Cerebellar nuclear complex (tissue), 1 donor: ENCODE measurements around the gene ZNF282.

Experiments used
- DNase-seq, 2 experiments: peaks; one replicate each; lab custom pipeline; 2025; lab: John Stamatoyannopoulos, UW

ZNF282 gene

DNA sequence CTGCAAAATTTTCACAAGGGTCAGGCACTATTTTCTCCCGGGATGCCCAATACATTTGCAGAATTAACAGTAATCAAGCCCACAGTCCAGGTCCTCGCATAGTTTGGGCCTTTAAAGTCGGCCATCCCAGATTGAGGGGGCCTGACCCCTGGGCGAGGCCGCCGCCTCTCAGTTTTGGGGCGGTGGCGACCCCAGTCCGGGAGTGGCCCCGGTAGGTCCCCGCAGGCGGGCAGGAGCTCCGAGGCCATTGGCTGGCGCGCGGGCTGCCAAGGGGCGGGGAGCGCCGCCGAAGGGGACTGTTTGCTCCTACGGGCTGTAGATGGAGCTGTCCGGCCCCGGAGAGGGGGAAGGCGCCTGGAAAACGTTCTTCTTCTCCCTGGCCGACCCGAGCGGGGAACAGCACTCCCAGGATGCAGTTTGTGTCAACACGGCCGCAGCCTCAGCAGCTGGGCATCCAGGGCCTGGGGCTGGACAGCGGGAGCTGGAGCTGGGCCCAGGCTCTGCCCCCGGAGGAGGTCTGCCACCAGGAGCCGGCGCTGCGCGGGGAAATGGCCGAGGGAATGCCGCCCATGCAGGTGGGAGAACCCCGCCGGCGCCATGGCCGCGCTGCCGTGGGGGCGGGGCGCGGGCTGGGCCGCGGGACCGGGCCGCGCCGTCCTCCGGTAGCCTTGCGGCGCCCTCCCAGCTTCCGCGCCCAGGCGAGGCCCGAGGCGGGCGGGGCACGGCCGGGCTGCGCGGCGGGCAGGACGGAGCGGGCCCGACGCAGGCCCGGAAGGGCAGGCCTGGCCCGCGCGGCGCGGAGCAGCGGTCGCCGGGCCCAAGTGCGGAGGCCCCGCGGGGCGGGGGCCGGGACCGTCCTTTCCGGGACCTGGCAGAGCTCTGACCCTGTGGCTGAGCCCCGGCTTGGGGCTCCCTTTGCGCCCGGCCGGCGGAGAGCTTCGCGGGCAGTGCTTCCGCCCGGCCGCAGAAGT, at the start of gene ZNF282:
Gene ZNF282, plus strand, starts transcription at position 367 of the 971 bp plus-strand sequence. Its CDS starts 44 bp downstream, at position 411.
- peak; percentile 26 to 41 for DNase-seq

DNA sequence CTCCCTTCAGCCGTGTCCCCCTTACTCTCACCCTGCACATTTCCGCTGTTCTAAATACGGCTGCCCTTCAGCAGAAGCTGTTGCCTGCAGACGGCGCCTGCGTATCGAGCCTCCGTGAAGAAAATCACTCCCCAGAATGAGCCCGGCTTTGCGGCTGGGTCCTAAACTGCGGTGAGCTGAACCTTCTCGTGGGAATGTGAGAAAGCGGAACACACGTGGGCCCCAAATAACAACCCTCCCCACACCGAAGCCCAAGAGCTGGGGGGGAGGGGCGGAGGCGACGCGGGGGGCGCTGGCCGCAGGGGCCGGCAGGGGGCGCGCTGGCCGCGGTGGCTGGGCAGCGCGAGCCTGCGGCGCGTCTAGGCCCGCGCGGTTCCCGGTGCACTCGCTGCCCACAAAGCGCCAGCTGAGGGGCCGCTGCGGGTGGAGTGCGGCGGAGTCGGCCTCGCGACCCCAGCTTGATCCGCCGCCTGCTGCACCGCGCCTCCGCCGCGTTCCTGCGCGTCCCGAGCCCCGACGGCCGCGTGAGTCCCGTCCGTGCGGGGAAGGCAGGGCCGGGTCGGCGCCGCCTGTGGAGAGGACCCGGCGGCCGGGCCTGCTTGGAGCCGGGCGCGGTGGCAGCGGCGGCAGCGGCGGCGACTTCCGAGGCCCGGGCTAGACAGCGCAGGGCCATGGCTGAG, 48.1 kb upstream of the ZNF282 start, which contains the start of gene ZNF398:
Gene ZNF398, plus strand, starts transcription at position 382 of the 680 bp plus-strand sequence. Its CDS starts 290 bp downstream, at position 672.
- DNase-seq: no peak

DNA sequence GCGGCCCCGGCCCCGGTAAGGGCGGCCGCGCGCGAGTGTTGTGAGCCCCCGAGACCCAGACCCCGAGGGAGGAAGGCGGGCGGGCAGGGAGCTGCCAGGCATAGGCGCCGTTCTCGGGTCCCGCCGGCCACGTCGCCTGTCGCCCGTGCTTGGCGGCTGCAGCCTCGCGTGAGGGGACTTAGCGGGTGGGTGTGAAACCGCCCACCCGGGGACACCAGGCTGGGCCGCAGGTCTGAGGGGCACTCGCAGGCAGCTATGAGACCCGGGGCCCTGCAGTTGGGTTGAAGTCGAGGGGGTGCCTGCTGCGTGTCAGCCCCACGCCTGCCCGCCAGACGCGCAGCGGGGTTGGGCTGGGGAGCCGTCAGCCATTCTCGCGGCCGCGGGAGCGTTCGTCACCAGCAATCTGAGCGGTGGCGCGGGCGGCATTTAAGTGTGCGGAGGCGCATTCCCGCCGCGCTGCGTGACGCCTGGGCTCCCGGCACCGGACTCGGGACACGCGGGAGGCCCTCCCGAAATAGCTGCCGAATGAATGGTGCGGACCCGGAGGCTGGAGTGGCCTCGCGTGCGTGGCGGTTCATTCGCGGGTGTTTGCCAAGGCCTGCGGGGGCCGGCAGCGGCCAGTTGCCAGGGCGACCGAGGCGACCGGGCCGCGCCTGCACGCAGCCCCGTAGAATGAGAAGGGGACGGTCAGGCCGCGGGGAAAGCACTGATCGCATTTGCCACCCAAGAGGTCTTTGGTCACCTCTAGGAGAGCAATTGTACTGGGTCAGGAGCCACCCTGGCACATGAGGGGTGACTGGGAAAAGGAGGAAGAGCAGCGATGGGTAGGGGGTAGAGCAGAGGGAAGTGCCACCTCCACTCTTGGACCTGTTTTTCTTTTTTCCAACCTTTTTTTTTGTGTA, 47.3 kb upstream of the ZNF282 start:
- no peak for DNase-seq

DNA sequence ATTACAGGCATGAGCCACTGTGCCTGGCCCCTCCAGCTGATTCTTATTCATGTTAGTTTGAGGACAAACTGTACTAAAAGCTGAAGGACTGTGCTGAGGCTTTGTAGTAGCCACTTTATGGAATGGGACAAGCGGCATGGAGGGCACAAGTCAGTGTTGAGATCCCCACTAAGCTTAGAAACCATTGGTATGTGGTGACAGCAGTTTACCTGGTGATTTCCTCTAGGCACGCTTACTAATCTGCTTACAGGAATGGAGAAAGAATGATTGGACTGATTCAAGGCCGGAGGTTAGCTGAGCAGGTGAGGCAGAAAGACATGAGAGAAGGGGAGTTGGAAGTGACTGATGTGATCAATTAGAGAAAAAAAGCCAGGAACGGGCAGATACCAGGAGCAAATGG, 44.4 kb upstream of the ZNF282 start:
- no peak for DNase-seq

DNA sequence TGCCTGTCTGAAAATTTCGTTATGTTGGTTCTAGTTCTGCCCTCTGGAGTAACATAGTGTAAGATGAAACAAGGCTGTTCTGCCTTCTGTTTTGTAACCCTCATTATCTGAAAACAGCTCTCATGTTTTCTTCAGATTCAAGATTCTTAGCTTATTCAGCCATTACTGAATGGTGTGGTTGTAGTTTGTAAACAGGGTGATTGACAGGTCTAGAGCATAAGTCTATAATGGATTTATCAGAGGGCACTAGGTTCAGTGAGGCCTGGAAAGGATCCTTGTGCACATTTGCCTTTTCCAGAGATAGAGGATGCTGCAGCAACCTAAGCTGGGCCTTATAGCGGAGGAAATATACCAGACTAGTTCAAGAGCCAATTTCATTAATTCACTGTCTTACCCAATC, 42.0 kb upstream of the ZNF282 start:
- no peak for DNase-seq

DNA sequence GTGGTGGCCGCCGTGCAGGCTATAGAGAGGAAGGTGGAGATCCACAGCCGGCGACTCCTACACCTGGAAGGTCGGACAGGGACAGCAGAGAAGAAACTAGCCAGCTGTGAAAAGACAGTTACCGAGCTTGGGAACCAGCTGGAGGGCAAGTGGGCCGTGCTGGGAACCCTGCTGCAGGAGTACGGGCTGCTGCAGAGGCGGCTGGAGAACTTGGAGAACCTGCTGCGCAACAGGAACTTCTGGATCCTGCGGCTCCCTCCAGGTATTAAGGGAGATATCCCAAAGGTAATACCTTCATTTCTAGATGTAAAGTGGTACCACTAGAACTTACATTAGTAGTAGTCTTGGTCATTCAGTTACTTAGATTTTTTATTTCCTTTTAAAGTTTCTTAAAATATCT, 41.3 kb upstream of the ZNF282 start:
- no peak for DNase-seq

DNA sequence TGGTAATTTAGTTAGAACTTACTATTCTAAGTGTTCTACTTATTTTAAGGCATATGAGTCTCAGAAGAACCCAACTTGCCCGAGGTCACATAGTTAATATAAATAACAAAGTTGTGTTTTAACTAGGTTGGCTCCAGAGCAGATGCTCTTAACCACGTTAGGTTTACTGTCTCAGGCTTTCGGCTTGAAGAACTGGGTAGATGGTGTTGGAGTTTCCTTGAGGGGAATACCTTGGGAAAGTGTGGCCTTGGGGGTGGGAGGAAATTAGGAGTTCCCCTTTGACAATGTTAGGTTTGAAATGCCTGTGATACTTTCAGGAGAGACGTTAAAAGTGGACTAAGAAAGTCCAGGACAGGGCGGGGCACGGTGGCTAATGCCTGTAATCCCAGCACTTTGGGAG, 38.4 kb upstream of the ZNF282 start:
- no peak for DNase-seq

DNA sequence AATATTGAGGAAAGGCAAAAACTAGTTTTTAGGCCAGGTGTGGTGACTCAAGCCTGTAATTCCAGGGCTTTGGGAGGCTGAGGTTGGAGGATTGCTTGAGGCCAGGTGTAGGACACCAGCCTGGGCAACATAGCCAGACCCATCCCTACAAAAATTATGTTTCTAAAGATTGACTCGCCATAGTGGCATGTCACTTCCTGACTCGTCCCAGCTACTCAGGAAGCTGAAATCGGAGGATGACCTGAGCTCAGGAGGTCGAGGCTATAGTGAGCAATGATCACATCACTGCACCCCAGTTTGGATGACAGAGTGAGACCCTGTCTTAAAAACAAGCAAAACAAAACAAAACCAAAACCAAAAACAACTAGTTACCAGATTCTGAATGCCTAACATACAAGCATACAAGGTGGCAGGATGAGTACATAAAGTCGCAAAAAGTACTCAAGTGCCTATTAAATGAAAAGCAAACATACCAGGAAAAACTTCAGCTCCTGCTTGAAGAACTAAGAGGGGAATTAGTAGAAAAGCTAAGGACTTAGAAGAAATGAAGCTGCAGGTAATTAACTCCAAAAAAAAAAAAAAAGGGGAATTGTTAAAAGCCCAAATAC, 34.0 kb upstream of the ZNF282 start:
- no peak for DNase-seq

DNA sequence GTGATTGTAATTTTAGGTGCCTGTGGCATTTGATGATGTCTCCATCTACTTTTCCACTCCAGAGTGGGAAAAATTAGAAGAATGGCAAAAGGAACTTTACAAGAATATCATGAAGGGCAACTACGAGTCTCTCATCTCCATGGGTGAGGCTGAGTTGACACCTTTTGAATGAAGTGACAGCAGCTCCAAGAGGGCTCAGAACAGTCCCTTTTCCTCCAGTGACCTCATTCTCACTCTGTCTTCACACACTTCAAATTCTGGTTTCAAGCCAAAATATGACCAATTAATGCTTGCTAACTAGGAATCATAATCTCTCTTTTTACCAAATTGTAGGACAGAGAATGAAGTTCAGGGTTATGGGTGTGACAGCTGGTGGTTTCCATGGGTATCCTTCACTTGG, 29.2 kb upstream of the ZNF282 start:
- DNase-seq: no peak

DNA sequence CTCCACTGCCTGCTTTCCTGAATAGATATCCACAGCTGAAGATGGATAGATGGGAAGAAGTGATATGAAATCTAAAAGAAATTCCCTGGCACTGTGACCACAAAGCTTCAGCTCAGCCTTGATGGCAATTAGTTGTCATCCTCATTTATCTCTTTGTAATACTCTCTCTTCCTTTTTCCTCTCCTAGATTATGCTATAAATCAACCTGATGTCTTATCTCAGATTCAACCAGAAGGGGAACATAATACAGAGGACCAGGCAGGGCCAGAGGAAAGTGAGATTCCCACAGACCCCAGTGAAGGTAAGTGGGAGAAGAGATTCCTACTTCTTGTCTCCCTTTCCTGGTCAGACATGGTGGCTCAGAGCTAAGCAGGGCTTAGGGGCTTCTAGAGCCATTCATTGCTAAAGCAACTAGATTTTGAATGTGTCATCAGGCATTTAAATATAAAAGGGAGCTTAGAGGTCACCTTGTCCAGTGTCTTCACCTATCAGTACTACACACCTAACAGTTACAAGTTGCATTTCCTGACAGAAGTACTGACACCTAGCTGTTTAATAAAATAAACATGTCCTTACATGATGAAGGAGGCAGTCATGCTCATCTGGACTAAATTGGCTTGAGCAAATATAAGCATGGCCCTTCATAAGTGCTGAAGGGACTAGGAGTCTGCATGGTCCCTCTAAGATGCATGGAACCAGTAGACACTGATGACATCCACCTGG, 28.6 kb upstream of the ZNF282 start:
- DNase-seq: no peak

DNA sequence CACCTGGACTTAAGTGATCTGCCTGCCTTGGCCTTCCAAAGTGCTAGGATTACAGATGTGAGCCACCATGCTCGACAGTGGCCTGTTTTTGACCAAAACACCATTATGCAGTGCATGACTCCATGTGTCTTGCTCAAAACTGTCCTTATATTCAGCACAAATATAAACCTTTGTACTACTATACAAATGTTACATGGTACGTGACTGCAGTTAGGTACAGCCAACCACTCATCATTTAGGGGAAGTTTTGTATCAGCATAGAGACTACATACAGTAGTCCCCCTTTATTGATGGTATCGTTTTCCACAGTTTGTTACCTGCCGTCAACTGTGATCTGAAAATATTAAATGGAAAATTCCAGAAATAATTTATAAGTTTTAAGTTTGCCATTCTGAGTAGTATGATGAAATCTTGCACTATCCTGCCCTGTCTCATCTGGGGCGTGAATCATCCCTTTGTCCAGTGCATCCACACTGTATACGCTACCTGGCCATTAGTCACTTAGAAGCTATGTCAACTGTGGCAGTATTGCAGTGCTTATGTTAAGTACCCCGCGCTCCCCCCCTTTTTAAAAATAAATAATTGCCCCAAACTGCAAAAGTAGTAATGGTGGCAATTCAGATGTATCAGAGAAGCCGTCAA, 23.3 kb upstream of the ZNF282 start:
- no peak for DNase-seq

DNA sequence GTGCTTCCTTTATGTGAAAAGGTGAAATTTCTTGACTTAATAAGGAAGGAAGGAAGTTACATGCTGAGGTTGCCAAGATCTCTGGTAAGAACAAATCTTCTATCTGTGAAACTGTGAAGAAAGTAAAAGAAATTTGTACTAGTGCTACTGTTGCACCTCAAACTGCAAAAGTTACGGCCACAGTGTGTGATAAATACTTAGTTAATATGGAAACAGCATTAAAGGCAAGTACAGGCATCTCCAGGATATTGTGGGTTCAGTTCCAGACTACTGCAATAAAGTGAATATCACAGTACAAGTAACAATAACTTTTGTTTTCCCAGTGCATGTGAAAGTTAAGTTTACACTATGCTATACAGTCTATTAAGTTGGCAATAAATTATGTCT, 22.8 kb upstream of the ZNF282 start:
- no peak for DNase-seq

DNA sequence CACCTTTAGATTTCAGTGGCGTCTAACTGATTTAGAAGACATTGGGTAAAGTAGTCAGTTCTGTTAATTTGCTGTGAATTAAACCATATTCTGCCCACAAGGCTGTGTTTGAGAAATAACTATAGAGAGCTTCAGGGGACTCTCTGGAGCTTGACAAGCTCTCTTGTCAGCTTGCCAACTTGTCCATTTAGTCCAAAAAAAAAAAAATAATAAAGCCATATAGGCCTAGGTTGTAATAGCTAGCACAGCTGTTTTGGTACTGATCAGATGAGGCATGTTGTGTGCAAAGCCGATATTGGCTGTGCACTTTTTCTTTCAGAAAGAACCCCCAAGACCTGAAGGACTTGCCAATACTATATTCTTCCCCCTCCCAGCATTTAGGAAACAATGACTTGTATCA, 20.2 kb upstream of the ZNF282 start:
- DNase-seq: no peak

DNA sequence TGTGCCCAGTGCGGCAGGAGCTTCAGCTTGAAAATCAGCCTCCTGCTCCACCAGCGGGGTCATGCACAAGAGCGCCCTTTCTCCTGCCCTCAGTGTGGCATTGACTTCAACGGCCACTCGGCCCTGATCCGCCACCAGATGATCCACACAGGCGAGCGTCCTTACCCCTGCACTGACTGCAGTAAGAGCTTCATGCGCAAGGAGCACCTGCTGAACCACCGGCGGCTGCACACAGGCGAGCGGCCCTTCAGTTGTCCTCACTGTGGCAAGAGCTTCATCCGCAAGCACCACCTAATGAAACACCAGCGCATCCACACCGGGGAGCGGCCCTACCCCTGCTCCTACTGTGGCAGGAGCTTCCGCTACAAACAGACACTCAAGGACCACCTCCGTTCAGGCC, 16.1 kb upstream of the ZNF282 start:
- no peak for DNase-seq

DNA sequence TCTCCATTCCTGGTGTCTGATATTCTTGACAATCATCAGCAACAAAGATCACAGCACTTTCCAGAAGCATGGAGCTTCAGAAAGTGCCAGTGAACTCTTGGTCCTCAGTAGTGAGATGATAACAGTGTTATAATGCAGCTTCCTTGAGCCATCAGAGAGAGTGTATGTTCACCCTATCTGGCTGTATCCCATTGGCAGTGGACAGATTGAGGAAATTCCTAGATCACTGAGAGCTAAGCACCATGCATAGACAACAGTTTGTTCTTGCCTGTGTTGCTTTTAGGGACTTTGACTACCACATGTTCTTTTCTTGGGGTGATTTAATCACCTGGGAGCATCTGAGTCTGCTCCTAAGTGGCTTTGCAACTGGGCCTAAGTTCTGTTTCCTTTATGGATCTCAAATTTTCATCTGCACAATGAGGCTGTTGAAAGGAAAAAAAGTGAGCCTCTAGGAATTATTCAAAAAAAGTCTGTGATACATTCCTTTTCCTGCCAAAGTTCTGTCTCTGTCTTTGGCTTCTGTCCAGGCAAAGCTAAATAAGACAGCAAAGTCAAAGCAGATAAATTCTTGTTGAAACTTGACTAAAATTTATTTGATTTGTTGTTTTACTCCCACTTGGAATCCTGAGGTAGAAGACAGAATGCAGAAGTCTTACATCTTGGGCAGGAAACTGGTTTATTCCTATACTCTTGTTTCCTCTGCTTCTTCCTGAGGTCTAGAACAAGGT, 14.5 kb upstream of the ZNF282 start:
- no peak for DNase-seq

DNA sequence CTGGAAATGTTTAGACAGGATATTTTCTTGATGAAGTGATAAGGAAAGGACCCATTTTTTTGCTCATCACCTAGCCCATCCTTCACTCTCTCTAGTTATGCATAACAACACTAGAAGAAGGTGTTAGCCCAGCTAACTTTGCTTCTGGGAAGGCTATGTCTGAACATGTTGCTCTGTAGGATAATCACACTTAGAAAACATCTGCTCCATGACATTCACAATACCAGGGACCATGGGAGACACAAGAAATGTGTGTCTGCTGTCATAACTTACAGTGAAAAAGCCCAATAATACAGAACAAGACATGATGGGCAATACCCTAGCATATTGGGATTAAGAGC, 13.9 kb upstream of the ZNF282 start:
- DNase-seq: no peak

DNA sequence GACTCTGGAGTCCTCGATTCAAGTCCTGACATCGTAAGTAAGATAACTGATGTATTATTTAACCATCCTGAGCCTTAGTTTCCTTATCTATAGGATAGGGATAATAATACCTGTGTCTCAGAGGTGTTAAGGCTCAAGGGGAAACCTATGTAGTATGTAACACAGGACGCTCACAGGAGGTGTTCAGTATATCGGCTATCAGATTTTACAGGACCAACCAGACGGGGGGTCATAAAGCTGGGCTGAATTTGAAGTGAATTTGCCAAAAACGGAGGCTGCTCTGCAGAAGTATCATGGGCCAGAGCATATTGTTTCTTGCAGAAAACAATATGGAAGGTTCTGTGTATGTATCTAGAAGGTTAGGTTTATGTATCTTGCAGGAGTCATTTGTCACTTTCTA, 11.1 kb upstream of the ZNF282 start:
- no peak for DNase-seq

DNA sequence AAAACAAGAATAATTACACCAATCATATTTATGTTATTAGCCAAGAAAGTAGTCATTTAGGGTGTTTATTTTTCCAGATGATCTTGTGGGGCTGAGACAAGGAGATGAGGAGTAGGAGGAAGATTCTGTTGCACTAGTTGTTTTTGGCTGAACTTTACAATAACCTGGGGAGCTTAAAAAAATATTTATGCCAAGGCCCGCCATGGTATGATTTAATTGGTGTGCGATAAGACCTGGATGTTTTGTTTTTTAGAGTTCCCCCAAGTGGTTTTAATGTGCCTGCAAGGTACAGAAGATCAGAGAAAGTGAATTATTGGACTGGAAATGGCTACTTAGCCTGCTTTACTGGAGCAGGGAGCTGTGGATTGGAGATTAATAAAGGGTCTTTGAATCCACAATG, 7.1 kb upstream of the ZNF282 start:
- no peak for DNase-seq

DNA sequence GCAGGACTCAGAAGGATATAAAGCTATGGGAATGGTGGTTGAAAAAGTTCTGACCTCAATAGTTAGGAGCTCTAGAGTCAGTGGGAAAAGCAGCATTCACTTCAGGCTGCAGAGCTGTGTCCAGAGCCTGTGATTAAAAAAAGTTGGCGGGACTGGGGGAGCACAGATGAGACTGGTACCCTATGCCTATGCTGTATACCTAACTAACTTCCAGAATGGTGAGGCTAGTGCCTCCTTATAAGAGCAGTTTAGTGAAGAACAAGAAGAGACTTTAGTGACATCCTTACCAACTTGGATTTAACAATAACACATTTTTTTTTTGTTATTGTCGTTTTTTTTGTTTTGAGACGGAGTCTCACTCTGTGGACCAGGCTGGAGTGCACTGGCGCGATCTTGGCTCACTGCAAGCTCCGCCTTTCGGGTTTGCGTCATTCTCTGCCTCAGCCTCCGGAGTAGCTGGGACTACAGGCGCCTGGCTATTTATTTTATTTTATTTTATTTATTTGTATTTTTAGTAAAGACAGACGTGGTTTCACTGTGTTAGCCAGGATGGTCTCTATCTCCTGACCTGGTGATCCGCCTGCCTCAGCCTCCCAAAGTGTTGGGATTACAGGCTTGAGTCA, 6.6 kb upstream of the ZNF282 start:
- DNase-seq: no peak
